Measurements from ENCODE around the gene GNAT3. TPM values are rescaled to one million over a fixed set of nuclear protein-coding genes. Genes with fewer than 3 reads are reported as not detected.

The GNAT3 gene
- total RNA-seq, 1 experiment from 2014 or later: not detected

DNA sequence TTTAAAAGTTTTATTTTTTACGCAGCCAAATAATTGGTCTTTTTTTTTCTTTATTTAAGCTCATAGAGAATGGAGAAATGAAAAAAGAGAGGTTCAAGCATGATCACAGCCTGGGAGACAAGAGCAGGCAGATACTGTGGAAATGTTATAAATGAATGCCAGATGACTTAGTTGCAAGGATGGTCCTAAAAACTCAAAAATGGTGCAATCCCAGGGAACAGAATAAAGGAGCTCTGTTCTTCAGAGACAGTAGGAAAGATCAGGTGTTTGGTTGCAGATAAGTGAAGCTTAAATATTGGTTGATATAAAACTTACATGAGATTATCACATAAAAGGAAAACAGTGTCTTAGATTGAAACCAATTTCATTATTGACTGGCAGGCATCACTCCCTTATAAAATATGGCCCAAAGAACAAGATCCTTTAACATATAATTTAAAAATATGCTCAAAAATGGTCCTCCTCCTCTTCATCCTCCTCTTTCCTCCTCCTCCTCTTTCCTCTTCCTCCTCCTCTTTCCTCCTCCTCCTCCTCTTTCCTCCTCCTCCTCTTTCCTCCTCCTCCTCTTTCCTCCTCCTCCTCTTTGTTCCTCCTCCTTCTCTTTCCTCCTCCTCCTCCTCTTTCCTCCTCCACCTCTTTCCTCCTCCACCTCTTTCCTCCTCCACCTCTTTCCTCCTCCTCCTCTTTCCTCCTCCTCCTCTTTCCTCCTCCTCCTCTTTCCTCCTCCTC lies 18.6 kb downstream of the GNAT3 start:
- no peaks in the 10 kb centered on the region for H3K9me3 ChIP-seq (replicated peaks)
- H3K4me3 ChIP-seq: no peak overlapping the region
- no peaks in the 10 kb centered on the region for H3K27me3 ChIP-seq (replicated peaks)
- H3K27ac ChIP-seq: no peak overlapping the region
- no peak for DNase-seq (ENCODE audit: low read depth in 1 of 2, low spot score in 2 of 2)
- H3K36me3 ChIP-seq: no peaks in the 10 kb centered on the region
- H3K4me1 ChIP-seq (replicated peaks): peaks cover 16% of the 10 kb centered on the region

DNA sequence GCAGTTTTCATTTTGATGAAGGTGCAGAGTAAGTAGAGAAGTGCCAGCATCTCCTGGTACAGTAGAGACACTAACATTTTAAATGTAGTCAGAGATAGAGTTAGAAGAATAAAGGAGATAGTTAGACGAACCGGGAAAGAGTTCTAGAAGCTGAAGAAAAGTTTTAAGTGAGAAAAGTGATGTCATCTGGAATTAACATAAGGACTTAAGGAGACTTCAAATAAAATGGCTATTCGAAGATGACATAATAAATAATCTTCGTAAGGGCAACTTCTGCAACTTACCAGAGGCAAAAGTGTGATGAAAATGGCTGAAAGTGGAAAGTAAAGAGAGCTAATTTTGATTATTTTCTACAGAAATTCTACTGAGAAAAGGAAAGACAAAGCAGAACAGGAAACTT lies 20.4 kb downstream of the GNAT3 start:
- Histone ChIP-seq H3K4me1 (replicated peaks) (peaks cover 11% of the 10 kb centered on the region), H3K27me3 (replicated peaks) (no peaks in the 10 kb centered on the region), H3K9me3 (replicated peaks) (no peaks in the 10 kb centered on the region), H3K36me3 (no peaks in the 10 kb centered on the region), H3K4me3 (no peak overlapping the region), H3K27ac (no peak overlapping the region)
- no peak for DNase-seq (ENCODE audit: low read depth in 1 of 2, low spot score in 2 of 2)

DNA sequence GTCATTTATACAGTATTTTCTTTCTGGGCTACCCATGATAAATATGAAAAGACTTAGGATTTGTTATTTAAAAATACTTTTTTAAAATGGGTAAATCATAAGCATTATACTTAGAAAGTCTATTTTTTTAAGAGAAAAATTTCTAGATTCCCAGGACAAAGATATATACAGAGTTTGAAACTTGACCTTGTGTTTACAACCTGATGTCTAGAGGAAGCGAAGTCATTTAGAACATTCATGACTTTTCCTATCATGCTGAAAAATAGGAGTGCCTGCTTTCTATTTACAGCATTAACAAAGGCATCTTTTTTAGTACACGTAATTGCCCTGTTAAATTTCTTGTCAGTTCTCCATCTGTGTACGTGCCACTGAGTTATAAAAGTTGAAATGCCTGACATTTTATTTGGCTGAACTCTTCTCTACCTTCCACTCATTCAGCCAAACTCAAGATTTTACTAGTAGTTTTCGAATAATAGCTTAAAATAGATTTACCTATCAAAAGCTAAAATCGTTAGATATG lies 23.0 kb downstream of the GNAT3 start:
- no peak overlapping the region for H3K4me3 ChIP-seq
- no peaks in the 10 kb centered on the region for H3K36me3 ChIP-seq
- no peak overlapping the region for H3K27ac ChIP-seq
- no peaks in the 10 kb centered on the region for H3K4me1 ChIP-seq (replicated peaks)
- no peaks in the 10 kb centered on the region for H3K9me3 ChIP-seq (replicated peaks)
- no peak for DNase-seq (ENCODE audit: low read depth in 1 of 2, low spot score in 2 of 2)
- no peaks in the 10 kb centered on the region for H3K27me3 ChIP-seq (replicated peaks)

DNA sequence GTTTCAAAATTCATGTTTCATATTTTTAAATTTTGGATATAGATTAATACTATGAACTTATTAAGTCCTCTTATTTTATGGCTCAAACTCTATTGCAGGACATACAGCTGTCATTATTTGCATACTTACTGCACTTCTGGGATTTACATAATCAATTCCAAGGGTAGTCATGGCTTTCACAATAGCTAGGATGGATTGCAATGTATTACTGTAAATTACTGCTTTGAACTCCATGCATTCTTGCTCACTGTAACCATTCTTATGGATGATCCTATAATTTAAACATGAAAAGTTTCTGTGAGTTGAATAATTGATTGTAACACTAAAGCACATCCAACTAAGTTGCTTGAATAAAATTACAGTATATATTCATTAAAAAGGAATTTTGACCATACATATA lies 23.5 kb downstream of the GNAT3 start:
- no peak overlapping the region for H3K4me3 ChIP-seq
- H3K36me3 ChIP-seq: no peaks in the 10 kb centered on the region
- no peak for DNase-seq (ENCODE audit: low read depth in 1 of 2, low spot score in 2 of 2)
- H3K27me3 ChIP-seq (replicated peaks): no peaks in the 10 kb centered on the region
- H3K9me3 ChIP-seq (replicated peaks): no peaks in the 10 kb centered on the region
- no peaks in the 10 kb centered on the region for H3K4me1 ChIP-seq (replicated peaks)
- H3K27ac ChIP-seq: no peak overlapping the region

DNA sequence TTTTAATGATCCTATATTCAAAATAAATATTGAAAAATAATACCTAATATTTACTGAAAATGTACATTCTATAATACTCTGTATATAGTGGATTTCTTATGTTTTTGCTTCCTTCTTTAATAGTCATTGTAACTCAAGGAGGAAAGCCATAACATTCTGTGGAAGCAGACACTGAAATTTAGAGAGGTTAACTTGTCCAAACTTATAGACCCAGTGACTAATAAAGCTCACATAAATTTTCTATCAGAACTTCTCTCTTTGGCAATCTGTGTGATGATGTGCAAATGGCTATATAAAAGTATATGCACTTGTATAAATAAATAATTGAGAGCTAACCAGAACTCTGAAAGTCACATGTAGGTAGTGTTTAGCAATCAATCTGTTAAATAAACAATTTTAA lies 26.1 kb downstream of the GNAT3 start:
- no peaks in the 10 kb centered on the region for H3K27me3 ChIP-seq (replicated peaks)
- H3K4me3 ChIP-seq: no peak overlapping the region
- H3K36me3 ChIP-seq: no peaks in the 10 kb centered on the region
- no peak overlapping the region for H3K27ac ChIP-seq
- no peak for DNase-seq (ENCODE audit: low read depth in 1 of 2, low spot score in 2 of 2)
- no peaks in the 10 kb centered on the region for H3K9me3 ChIP-seq (replicated peaks)
- H3K4me1 ChIP-seq (replicated peaks): peaks cover 5% of the 10 kb centered on the region

DNA sequence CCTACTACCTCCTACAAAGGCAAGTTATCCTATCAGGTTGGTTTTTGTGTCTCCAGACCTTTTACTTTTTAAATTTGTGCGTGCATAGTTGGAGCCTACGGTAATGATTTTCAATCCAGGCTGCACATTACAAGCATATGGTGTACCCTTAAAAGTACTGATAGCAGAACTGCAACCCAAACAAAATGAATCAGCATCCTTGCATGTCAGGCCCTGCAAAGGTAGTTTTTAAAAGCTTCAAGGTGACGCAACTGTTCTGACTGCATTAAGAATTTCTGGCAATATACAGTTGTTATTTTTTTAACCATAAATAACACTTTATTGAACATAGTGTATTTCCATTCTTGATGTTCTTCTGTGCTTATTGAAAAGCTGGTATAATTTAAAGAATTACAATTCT lies 28.9 kb downstream of the GNAT3 start:
- no peaks in the 10 kb centered on the region for H3K36me3 ChIP-seq
- no peaks in the 10 kb centered on the region for H3K27me3 ChIP-seq (replicated peaks)
- no peaks in the 10 kb centered on the region for H3K9me3 ChIP-seq (replicated peaks)
- H3K4me3 ChIP-seq: no peak overlapping the region
- DNase-seq (ENCODE audit: low read depth in 1 of 2, low spot score in 2 of 2): no peak
- H3K27ac ChIP-seq: no peak overlapping the region
- peaks cover 10% of the 10 kb centered on the region for H3K4me1 ChIP-seq (replicated peaks)

DNA sequence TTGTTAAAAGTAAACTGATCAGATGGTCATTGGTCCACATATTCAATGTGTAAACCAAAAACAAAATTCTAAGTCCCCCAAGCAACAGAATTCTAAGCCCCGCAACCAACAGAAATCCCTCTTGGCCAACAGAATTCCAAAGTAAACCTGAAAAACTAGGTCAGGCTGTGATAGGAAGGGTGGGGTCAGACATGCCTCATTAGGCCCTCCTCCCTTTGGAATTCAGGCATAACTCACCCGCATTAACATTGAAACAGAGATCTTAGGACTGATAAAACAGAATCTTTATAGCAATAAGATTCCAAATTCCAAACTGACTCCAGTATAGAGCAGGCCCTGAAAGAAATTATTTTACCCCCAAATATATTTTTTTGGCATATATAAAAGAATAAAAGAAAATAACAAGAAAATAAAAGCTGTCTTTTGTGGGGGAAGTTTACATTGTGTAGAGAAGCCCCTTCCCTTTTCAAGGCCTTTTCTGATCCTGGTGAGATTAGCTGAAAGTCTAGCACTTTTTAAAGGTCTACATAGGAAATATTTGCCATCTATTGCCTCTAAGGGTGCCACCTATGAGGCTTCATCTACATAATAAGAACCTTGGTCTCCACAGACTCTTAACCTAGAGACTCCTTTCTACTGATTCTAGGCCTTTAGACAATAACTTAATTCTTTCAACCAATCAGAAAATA lies 30.5 kb downstream of the GNAT3 start:
- Histone ChIP-seq H3K27me3 (replicated peaks) (no peaks in the 10 kb centered on the region), H3K27ac (no peak overlapping the region), H3K4me3 (no peak overlapping the region), H3K9me3 (replicated peaks) (no peaks in the 10 kb centered on the region), H3K4me1 (replicated peaks) (peaks cover 10% of the 10 kb centered on the region), H3K36me3 (no peaks in the 10 kb centered on the region)
- no peak for DNase-seq (ENCODE audit: low read depth in 1 of 2, low spot score in 2 of 2)

DNA sequence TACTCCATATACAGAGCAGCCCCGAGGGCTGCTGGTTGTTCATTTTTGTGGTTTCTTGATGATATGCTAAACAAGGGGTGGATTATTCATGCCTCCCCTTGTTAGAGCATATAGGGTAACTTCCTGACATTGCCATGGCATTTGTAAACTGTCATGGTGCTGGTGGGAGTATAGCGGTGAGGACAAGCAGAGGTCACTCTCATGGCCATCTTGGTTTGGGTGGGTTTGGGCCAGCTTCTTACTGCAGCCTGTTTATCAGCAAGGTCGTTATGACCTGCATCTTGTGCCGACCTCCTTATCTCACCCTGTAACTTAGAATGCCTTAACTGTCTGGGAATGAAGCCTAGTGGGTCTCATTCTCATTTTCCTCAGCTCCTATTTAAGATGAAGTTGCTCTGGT lies 31.3 kb downstream of the GNAT3 start:
- no peak for DNase-seq (ENCODE audit: low read depth in 1 of 2, low spot score in 2 of 2)
- peaks cover 10% of the 10 kb centered on the region for H3K4me1 ChIP-seq (replicated peaks)
- H3K27me3 ChIP-seq (replicated peaks): no peaks in the 10 kb centered on the region

DNA sequence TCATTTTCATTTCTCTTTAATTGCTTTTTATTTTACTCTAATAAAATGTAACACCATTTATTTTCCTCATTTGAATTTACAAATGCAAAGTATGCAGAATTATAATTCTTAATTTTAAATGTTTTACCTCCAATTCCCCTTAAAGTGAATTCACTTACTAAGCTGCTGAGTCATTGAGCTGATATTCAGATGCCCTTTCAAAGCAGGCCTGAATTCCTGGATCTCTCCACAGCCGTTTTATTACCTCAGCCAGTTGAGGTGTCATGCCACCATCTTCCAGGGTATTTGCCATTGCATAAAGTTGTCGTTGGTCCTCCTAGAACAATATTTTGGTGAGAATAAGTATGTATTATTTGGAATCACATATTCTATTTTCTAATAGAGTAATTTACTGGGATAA lies 33.2 kb downstream of the GNAT3 start:
- DNase-seq (ENCODE audit: low read depth in 1 of 2, low spot score in 2 of 2): no peak

More for the DNA sequence above, 31.3 kb downstream of the GNAT3 start:
- Histone ChIP-seq H3K27ac (no peak overlapping the region), H3K36me3 (no peaks in the 10 kb centered on the region), H3K9me3 (replicated peaks) (no peaks in the 10 kb centered on the region), H3K4me3 (no peak overlapping the region)

DNA sequence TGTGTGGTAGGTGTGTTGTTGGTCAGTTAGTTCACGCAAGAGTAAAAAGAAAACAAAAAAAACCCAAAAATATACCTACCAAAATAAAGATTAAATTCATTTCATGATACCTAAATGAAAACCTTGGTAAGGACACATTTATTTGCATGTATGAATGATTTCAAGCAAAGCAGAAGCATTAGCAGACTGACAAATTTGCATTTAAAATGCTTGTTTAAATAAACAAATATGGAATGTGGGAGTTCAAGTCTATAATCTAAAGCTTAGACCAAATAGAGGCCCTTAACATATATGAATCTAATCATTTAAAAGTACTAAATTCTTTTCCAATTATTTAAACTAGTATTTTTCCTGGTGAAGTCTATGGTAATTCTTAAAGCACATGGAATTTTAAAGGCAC lies 35.8 kb downstream of the GNAT3 start:
- Histone ChIP-seq H3K36me3 (no peaks in the 10 kb centered on the region), H3K27ac (no peak overlapping the region), H3K9me3 (replicated peaks) (no peaks in the 10 kb centered on the region), H3K4me3 (no peak overlapping the region), H3K27me3 (replicated peaks) (no peaks in the 10 kb centered on the region), H3K4me1 (replicated peaks) (peaks cover 9% of the 10 kb centered on the region)
- DNase-seq (ENCODE audit: low read depth in 1 of 2, low spot score in 2 of 2): no peak

More for the DNA sequence above, 33.2 kb downstream of the GNAT3 start:
- H3K27ac ChIP-seq: no peak overlapping the region
- peaks cover 10% of the 10 kb centered on the region for H3K4me1 ChIP-seq (replicated peaks)
- no peaks in the 10 kb centered on the region for H3K27me3 ChIP-seq (replicated peaks)
- H3K36me3 ChIP-seq: no peaks in the 10 kb centered on the region
- no peak overlapping the region for H3K4me3 ChIP-seq
- H3K9me3 ChIP-seq (replicated peaks): no peaks in the 10 kb centered on the region

DNA sequence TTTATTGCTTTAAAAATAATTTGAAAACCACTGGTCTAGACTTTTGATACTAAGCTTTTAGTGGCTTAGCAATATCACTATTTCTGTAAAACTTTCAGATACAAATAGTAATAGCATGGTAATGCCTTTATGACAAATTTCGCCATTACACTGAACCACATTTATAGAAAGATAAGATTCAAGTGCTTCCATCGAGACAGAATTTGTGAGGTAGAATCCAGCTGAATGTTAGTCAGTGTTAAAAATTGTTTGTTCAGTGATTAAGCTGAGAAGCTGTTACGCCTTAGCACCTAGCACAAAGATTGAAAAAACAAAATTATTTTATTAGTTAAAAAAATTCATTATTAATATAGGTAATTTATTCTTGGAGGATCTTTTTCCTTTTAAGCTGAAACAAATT lies 36.5 kb downstream of the GNAT3 start:
- Histone ChIP-seq H3K9me3 (replicated peaks) (no peaks in the 10 kb centered on the region), H3K36me3 (no peaks in the 10 kb centered on the region), H3K27ac (no peak overlapping the region), H3K4me1 (replicated peaks) (peaks cover 3% of the 10 kb centered on the region; the same call in 1 of the 2 replicates), H3K4me3 (no peak overlapping the region), H3K27me3 (replicated peaks) (no peaks in the 10 kb centered on the region)
- DNase-seq (ENCODE audit: low read depth in 1 of 2, low spot score in 2 of 2): no peak

DNA sequence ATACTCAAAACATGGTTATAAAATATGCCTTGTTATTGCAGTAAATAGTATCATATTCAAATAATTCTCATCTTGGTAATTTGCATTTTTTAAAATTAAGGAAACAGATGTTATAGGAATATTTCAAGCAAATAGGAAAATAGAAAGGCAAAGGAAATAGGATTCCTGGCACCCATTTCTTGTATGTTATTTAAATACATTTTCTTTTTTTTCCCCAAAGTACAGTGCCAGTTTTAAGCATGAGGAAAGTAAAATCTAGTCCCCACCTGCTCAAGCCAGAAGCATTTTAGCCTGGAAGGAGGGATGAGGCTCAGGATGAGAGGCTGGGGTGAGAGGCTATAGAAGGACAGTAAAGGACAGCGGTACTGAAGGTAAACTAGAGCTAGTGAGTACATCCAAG lies 38.1 kb downstream of the GNAT3 start:
- Histone ChIP-seq H3K36me3 (no peaks in the 10 kb centered on the region), H3K27me3 (replicated peaks) (no peaks in the 10 kb centered on the region), H3K4me3 (no peak overlapping the region), H3K9me3 (replicated peaks) (no peaks in the 10 kb centered on the region), H3K27ac (no peak overlapping the region), H3K4me1 (replicated peaks) (0 out of 2 replicates have a peak, but pooled peaks cover 3% of the 10 kb centered on the region)
- no peak for DNase-seq (ENCODE audit: low read depth in 1 of 2, low spot score in 2 of 2)

DNA sequence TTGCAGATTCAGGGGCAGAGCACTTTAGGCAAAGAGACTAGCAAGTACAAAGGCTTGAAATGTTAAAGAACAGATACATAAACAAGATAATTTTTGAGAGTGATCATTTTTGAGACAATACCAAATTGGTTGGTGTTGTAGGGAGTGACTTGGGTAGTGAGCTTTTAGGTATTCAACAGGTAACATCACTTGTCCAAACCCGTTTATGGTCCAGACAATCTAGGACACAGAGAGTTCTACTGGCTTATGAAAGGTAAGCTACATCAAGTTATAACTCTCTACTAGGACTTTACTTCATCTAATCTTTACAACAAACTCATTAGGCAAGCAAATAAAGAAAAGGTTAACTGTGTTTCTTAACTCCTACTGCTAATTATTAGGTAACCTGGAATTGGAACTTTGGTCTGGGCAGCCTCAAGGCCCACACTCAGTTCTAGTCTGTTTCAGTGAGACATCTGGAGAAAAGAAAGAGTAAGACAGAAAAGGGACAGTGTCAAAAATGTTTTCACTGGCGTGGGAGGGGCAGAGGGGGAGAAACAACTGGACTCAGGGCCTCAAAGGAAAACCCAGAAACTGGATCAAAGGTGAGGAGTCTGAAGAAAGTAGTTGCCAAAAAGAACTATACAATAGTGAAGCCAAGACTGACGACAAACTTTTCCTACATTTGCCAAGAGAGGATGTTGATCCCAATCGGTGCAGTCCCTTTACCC lies 39.2 kb downstream of the GNAT3 start:
- no peaks in the 10 kb centered on the region for H3K9me3 ChIP-seq (replicated peaks)
- no peak overlapping the region for H3K27ac ChIP-seq
- H3K36me3 ChIP-seq: no peaks in the 10 kb centered on the region
- no peaks in the 10 kb centered on the region for H3K27me3 ChIP-seq (replicated peaks)
- no peaks in the 10 kb centered on the region for H3K4me1 ChIP-seq (replicated peaks)
- no peak overlapping the region for H3K4me3 ChIP-seq
- no peak for DNase-seq (ENCODE audit: low read depth in 1 of 2, low spot score in 2 of 2)

Measured in SJSA1 (cell line).